ENCODE measurements around the gene MBP.

DNA sequence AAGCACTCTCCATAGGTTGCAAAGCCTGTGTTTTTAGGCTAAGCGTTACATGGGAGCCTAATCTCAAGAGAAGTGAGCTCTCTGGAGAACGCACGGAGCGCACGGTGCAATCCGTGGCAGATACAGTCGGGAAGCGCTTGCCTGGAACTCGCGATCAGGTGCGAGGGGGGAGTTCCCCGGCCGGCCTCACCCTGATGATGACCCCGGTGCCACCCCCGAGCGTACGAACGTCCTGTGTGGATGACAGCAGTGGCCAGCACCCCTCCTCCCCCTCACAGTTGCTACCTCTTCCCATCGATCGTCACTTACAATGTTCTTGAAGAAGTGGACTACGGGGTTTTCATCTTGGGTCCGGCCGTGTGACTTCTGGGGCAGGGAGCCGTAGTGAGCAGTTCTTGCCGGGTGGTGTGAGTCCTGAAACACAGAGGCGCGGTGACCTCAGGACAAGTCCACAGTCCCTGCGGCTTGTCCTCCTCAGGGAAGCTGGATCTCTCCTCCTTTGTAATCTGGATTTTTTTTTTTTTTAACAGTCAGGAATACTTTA, 142.9 kb downstream of the MBP start:
- TF ChIP-seq, protein P1, sequence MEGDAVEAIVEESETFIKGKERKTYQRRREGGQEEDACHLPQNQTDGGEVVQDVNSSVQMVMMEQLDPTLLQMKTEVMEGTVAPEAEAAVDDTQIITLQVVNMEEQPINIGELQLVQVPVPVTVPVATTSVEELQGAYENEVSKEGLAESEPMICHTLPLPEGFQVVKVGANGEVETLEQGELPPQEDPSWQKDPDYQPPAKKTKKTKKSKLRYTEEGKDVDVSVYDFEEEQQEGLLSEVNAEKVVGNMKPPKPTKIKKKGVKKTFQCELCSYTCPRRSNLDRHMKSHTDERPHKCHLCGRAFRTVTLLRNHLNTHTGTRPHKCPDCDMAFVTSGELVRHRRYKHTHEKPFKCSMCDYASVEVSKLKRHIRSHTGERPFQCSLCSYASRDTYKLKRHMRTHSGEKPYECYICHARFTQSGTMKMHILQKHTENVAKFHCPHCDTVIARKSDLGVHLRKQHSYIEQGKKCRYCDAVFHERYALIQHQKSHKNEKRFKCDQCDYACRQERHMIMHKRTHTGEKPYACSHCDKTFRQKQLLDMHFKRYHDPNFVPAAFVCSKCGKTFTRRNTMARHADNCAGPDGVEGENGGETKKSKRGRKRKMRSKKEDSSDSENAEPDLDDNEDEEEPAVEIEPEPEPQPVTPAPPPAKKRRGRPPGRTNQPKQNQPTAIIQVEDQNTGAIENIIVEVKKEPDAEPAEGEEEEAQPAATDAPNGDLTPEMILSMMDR (IDR thresholded peaks at IDR 0.05), result no peak
- no peak for TF ChIP-seq POLR2A (IDR thresholded peaks at IDR 0.05)
